SK-N-SH treated with all-trans-retinoic acid at 6 μM for 48 hours (cell line): ENCODE data around the gene PRSS27.
"Not testable (repeated sequence)": the region's sequence is repeated elsewhere in the genome, so short reads cannot be mapped to it uniquely, and the experiment has no call there.

Experiments
- ATAC-seq: fragments of 200-7000 bp; cut with Tn5 transposase; 3 replicates; pipeline ENCODE4 v1.9.1; 2020; ENCODE audit warnings: mild to moderate bottlenecking, moderate library complexity
- BACH2 ChIP-seq: fragments of 250-450 bp; sonication (Bioruptor Pico); IDR thresholded peaks from 2 replicates; pipeline ENCODE4 v1.9.0; 2021; ENCODE audit warnings: mild to moderate bottlenecking, borderline replicate concordance
- CREB5 ChIP-seq: fragments of 250-450 bp; sonication (Bioruptor Pico); IDR thresholded peaks from 2 replicates; pipeline ENCODE4 v1.5.1; 2020; ENCODE audit warnings: low read depth, mild to moderate bottlenecking, moderate library complexity
- CSRNP3 ChIP-seq: fragments of 250-450 bp; sonication (Bioruptor Pico); IDR thresholded peaks from 2 replicates; pipeline ENCODE4 v1.5.1; 2021; ENCODE audit warnings: mild to moderate bottlenecking, moderate library complexity
- ESRRG ChIP-seq: fragments of 250-450 bp; sonication (Bioruptor Pico); IDR thresholded peaks from 2 replicates; pipeline ENCODE4 v1.6.1; 2021; ENCODE audit warnings: mild to moderate bottlenecking
- OSR1 ChIP-seq: fragments of 250-450 bp; sonication (Bioruptor Pico); IDR thresholded peaks from 2 replicates; pipeline ENCODE4 v1.8.0; 2022; ENCODE audit warnings: moderate library complexity, mild to moderate bottlenecking, inconsistent platforms
- POU6F1 ChIP-seq: fragments of 250-450 bp; sonication (Bioruptor Pico); IDR thresholded peaks from 2 replicates; pipeline ENCODE4 v1.8.0; 2021; ENCODE audit warnings: low read depth, mild to moderate bottlenecking, moderate library complexity, borderline replicate concordance
- PPARA ChIP-seq: fragments of 250-450 bp; sonication (Bioruptor Pico); IDR thresholded peaks from 2 replicates; pipeline ENCODE4 v1.5.0; 2020; ENCODE audit warnings: mild to moderate bottlenecking, borderline replicate concordance
- RARB ChIP-seq: fragments of 250-450 bp; sonication (Bioruptor Pico); IDR thresholded peaks from 2 replicates; pipeline ENCODE4 v1.8.0; 2021; ENCODE audit warnings: mild to moderate bottlenecking, moderate library complexity
- SNAI2 ChIP-seq: fragments of 250-450 bp; sonication (Bioruptor Pico); IDR thresholded peaks from 2 replicates; pipeline ENCODE4 v1.5.0; 2020; ENCODE audit warnings: mild to moderate bottlenecking, moderate library complexity
- TSHZ2 ChIP-seq: fragments of 250-450 bp; sonication (Bioruptor Pico); IDR thresholded peaks from 2 replicates; pipeline ENCODE4 v1.5.0; 2020; ENCODE audit warnings: mild to moderate bottlenecking, moderate library complexity
- ZC3H10 ChIP-seq: fragments of 250-450 bp; sonication (Bioruptor Pico); IDR thresholded peaks from 2 replicates; pipeline ENCODE4 v1.5.1; 2021; ENCODE audit warnings: mild to moderate bottlenecking, moderate library complexity
- ZFP3 ChIP-seq: fragments of 250-450 bp; sonication (Bioruptor Pico); IDR thresholded peaks from 2 replicates; pipeline ENCODE4 v1.5.0; 2020; ENCODE audit warnings: mild to moderate bottlenecking, moderate library complexity
- ZFP30 ChIP-seq: fragments of 450-650 bp; formaldehyde crosslinking; IDR thresholded peaks from 2 replicates; pipeline ENCODE4 v1.5.0; 2022; ENCODE audit warnings: mild to moderate bottlenecking, moderate library complexity
- ZNF70 ChIP-seq: fragments of 450-650 bp; formaldehyde crosslinking; IDR thresholded peaks from 2 replicates; pipeline ENCODE4 v1.5.0; 2020; ENCODE audit warnings: mild to moderate bottlenecking, moderate library complexity
- ZNF8 ChIP-seq: fragments of 450-650 bp; formaldehyde crosslinking; IDR thresholded peaks from 2 replicates; pipeline ENCODE4 v1.5.0; 2020; ENCODE audit warnings: mild to moderate bottlenecking, moderate library complexity
- TF ChIP-seq, protein P1 (sequence below): fragments of 250-450 bp; sonication (Bioruptor Pico); IDR thresholded peaks from 2 replicates; pipeline ENCODE4 v1.8.0; 2020; ENCODE audit warnings: mild to moderate bottlenecking, moderate library complexity, borderline replicate concordance

The PRSS27 gene

GRCh38 chr16:2682209-2683021, 37.6 kb downstream of the PRSS27 start, which contains the start of gene KCTD5:
TSS of gene KCTD5 (plus strand) at chr16:2682523. CDS start at chr16:2682549, 26 bp downstream.
- peak; percentile 95 for ATAC-seq
- no peak for TF ChIP-seq ZNF8 (CRISPR knock-in tag)
- no peak for TF ChIP-seq CREB5
- TF ChIP-seq TSHZ2 (CRISPR knock-in tag) = no peak
- no peak for TF ChIP-seq OSR1 (CRISPR knock-in tag)
- no peak for TF ChIP-seq BACH2 (CRISPR knock-in tag)
- no peak for TF ChIP-seq ESRRG (CRISPR knock-in tag)

DNA sequence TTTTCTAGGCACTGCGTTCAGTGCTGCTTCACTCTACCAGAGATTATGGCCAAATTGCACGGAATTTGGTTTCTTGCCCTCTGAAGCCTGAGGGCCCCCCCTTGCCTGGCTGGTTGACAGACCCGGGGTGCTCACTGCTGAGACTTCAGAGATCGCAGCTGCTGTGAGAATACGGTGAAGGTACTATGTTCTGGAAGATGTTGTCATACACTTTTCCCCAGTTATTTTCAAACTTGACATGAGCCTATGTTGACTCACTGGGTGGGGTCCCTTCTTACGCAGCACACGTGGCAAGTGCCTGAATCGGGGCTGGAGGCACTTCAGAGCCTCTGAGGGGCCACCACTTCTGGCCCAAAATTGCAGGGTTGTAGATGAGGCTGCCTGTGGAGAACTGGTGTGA, 39.7 kb downstream of the PRSS27 start:
- not testable (repeated sequence) for ATAC-seq

DNA sequence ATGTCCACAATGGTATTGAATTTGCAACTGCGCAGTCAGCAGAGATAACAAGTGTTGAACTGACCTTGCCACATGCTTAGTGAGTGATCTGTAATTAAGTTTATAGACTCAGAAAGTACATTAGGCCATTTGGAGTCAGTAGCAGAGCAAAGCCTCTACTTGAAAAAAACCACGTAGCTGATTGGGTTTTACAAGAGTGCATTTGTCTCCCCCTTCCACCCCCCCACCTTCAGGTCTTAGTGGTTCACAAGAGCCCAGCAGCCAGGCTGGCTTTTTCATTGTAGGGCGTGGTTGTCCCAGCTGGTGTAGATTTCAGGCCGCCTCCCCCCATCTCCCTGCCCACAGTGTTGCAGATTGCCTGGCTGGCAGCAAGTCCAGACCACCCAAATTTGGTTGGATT, 40.1 kb downstream of the PRSS27 start:
- not testable (repeated sequence) for ATAC-seq

GRCh38 chr16:2678206-2678965, 41.6 kb downstream of the PRSS27 start:
- ATAC-seq = not testable (repeated sequence)

GRCh38 chr16:2676937-2677336, 43.1 kb downstream of the PRSS27 start:
- not testable (repeated sequence) for ATAC-seq

DNA sequence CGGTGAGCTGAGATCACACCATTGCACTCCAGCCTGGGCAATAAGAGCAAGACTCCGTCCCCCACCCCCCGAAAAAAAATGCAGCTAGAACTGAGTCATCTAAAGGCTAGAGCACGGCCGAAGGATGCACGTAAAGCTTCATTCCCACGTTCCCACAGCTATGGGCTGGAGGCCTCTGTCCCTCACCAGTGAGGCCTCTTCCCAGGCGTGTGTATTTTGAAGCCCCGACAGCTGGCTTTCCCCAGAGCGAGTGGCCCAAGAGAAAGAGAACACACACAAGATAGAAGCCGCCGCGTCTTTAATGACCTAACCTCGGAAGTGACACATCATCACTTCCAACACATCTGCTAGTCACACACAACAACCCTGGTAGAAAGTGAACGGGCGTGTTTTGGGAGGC, 44.3 kb downstream of the PRSS27 start:
- TF ChIP-seq CSRNP3 (CRISPR knock-in tag) (no peak), RARB (CRISPR knock-in tag) (no peak), TSHZ2 (CRISPR knock-in tag) (no peak), OSR1 (CRISPR knock-in tag) (no peak), ZNF70 (no peak), ZFP3 (no peak), PPARA (CRISPR knock-in tag) (no peak), POU6F1 (CRISPR knock-in tag) (no peak), ZFP30 (CRISPR knock-in tag) (no peak), SNAI2 (CRISPR knock-in tag) (no peak), ZC3H10 (no peak)
- TF ChIP-seq, protein P1, sequence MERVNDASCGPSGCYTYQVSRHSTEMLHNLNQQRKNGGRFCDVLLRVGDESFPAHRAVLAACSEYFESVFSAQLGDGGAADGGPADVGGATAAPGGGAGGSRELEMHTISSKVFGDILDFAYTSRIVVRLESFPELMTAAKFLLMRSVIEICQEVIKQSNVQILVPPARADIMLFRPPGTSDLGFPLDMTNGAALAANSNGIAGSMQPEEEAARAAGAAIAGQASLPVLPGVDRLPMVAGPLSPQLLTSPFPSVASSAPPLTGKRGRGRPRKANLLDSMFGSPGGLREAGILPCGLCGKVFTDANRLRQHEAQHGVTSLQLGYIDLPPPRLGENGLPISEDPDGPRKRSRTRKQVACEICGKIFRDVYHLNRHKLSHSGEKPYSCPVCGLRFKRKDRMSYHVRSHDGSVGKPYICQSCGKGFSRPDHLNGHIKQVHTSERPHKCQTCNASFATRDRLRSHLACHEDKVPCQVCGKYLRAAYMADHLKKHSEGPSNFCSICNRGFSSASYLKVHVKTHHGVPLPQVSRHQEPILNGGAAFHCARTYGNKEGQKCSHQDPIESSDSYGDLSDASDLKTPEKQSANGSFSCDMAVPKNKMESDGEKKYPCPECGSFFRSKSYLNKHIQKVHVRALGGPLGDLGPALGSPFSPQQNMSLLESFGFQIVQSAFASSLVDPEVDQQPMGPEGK = no peak

More for the DNA sequence above, 44.3 kb downstream of the PRSS27 start:
- no peak for ATAC-seq
